GM18502 (cell line): Measurements from ENCODE around the gene ANGPT4.
"Not testable (repeated sequence)": the region's sequence is repeated elsewhere in the genome, so short reads cannot be mapped to it uniquely, and the experiment has no call there.

Experiments used
- ATAC-seq: cut with Tn5 transposase; IDR thresholded peaks from one replicate; pipeline ENCODE4 v1.9.1; 2021; ENCODE audit warnings: mild to moderate bottlenecking; ENCODE audit not compliant: unreplicated experiment, poor library complexity

The ANGPT4 gene

GRCh38 chr20:831251-831650 is 84.9 kb downstream of the ANGPT4 start:
- ATAC-seq, result no peak

DNA sequence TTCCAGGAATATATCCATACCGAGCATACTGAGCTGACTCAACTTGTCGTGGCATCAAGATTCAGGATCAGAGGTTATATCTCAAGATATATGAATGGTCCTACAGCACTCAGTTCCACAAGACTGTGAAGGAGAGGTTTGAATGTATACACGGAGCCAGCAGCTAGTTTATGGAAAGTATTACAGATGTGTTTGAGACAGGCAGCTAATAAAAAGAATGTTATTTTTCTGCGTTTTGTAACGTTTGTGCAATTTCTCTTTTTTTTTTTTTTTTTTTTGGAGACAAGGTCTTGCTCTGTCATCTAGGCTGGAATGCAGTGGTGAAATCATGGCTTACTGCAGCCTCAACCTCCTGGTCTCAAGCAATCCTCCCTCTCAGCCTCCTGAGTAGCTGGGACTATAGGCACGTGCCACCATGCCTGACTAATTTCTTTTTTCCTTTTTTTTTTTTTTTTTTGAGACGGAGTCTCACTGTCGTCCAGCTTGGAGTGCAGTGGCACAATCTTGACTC is 86.1 kb downstream of the ANGPT4 start:
- no peak for ATAC-seq

DNA sequence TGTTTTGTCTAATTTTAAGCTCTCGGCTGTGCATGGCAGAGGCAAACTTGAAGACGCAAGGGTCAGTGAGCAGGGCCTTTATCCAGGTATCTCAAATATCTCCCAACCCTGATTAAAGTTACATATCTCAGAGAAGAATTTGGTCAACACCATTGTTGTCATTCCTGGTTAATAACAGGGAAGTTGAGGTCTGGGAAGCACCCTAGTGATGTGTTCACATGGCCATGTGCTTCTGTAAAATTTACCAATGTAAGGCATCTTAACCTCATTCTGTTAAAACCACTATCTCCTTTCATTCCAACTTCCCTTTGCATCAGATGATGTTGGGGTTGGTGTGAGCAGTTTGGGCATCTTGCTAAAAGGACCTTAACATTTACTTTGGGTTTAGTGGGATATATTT is 86.6 kb downstream of the ANGPT4 start:
- ATAC-seq, result no peak

DNA sequence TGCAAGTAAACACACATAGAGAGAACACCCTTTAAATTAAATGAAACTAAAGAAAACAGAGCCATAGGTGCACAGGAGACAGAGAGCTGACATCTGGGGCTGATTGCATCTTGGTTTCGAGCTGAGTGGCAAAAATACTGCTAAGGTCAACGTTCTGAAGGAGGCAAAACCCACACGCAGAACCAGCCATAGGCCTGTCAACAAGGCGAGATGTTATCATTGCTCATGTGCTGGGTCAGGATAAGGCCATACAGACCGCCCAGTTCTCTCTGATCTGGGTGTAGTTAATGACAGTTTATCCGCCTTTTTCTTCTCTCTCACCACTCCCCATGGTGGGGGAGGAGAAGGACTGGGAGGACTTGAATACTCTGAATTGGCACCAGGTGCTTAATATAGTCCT is 87.1 kb downstream of the ANGPT4 start:
- ATAC-seq, result no peak

DNA sequence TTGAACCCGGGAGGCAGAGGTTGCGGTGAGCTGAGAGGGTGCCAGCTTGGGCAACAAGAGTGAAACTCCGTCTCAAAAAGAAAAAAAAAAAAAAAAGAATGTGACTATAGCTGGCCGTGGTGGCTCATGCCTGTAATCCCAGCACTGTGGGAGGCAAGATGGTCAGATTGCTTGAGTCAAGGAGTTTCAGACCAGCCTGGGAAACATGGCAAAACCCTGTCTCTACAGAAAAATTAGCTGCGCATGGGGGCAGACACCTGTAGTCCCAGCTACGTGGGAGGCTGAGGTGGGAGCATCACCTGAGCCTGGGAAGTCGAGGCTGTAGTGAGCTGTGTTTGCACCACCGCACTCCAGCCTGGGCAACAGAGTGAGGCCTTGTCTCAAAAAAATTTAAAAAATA is 88.2 kb downstream of the ANGPT4 start:
- not testable (repeated sequence) for ATAC-seq

DNA sequence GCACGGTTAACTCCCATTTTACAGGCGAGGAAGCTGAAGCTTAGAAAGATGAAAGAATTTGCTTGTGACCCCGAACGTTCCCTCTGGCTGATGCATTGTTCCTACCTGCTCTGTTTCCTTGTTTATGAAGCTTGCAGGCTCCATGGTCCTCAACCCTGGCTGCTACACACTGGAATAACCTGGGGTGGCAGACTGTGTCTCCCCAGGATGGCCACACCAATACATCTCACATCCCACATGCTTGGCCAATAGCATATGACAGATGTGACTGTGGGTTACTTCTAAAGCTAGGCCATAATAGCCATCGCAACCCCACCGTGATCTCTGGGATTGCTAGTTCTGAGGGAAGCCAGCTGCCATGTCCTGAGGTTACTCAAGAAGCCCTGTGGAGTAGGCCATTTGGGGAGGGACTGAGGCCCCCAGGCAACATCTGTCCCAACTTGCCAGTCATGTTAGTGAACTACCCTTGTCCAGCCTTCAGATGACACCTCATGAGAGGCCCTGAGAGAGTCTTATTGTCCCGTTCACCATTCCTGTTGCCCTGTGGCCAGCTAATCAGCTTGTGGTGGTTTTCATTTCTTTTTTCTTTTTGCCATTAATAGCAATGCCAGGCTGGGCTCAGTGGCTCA is 89.3 kb downstream of the ANGPT4 start:
- no peak for ATAC-seq

- ATAC-seq, result no peak
Measured at GRCh38 chr20:825710-826421, 90.3 kb downstream of the ANGPT4 start.

DNA sequence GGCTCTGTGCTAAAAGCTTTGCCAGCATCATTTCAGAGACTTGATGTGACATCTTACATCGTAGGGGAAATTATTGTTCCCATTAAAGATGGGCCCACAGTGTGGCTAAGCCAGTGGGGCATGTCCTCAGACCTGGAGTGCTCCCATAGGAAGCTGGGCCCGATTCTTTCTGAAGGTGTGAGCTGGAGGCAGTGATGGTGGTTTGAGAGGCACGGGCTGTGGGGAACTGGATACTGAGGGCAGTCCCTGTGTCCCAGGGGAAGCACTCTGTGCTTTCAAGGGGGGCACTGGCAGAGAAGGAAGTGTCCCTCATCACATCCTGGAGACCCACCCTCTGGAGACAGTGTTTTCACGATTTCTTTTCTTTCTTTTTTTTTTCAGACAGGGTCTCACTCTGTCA is 91.2 kb downstream of the ANGPT4 start:
- ATAC-seq, result no peak

DNA sequence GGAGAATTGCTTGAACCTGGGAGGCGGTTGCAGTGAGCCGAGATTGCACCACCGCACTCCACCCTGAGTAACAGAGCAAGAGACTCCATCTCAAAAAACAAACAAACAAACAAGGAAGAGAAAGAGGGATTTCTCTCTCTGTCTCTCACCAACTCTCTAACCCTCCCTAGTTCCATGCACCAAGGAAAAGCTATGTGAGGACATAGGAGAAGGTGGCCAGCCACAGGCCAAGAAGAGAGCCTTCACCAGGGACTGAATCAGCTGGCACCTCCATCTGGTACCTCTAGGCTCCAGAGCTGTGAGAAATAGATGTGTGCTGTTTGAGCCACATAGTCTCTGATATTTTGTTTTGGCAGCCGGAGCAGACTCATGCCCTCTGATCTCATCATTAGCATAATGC is 91.6 kb downstream of the ANGPT4 start:
- no peak for ATAC-seq

GRCh38 chr20:823574-823902 is 92.6 kb downstream of the ANGPT4 start:
- ATAC-seq, result no peak

GRCh38 chr20:822651-823573 is 93.2 kb downstream of the ANGPT4 start:
- no peak for ATAC-seq

DNA sequence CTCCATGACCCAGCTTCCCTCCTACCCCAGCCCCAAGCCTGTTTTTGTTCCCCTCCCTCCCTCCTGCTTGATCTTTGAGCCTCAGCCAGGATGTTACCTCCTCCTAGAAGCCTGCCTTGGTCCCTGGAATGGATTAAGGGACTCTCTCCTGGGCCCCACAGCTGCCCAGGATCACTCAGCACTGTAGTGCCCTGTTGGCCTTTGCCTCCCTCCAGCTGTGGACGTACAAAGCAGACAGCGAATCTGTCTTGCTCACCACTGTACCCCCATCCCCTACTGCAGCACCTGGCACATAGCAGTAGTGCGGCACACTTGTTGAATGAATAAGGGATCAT is 94.4 kb downstream of the ANGPT4 start:
- no peak for ATAC-seq

DNA sequence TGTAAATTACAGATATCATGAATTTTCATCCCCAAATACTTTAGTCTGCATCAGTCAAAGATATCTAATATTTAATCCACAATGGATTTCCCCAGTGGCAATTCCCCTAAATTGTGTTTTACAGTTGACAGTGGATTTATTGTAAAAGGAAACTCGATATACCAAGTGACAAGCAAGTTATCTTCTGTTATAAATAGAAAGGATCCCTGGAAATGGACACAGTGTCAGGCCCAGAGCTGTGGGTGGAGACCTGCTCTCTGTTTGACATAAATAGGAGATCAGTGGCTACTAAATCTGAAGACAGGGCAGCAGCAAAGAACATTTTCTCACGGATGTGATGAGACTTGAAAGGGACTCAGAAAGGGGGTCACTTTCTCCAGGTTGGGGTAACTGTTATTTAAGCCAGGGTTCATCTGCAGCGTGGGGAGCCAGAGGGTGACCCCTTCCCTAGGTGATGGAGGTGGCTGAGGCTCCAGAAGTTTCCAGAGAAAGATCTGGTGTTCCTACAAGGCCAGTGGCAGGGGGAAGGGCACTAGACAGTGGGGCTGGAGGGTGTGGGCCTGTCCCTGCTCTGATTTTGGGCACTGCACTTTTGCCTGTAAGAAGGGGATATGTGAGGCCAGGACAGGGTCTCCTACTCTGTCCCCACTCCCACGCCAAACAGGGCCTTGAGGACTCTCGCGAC is 94.9 kb downstream of the ANGPT4 start:
- no peak for ATAC-seq

DNA sequence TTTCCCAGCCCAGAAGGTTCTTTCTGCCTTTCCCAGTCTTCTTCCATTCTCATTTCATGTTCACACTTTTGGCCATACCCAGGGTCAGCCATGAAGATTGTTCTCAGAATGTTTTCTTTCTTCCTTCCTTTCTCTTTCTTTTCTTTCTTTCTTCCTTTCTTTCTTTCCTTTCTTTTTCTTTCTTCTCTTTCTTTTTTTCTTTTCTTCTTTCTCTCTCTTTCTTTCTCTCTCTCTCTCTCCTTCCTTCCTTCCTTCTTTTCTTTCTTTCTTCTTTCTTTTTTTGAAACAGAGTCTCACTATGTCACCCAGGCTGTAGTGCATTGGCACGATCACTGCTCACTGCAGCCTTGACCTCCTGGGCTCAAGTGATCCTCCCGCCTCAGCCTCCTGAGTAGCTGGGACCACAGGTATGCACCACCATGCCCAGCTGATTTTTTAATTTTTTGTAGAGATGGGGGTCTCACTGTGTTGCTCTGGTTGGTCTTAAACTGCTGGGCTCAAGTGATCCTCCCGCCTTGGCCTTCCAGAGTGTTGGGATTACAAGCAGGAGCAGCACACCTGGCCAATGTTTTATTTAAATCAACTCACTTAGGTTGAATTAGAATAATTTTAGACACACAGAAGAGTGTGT is 95.7 kb downstream of the ANGPT4 start:
- ATAC-seq, result no peak
